ENCODE data around the gene NLE1. TPM values are rescaled to one million over a fixed set of nuclear protein-coding genes. Genes with fewer than 3 reads are reported as not detected.
"Not testable (repeated sequence)": the region's sequence is repeated elsewhere in the genome, so short reads cannot be mapped to it uniquely, and the experiment has no call there.

The NLE1 gene
- total RNA-seq, 1 donor = 13.8 TPM

DNA sequence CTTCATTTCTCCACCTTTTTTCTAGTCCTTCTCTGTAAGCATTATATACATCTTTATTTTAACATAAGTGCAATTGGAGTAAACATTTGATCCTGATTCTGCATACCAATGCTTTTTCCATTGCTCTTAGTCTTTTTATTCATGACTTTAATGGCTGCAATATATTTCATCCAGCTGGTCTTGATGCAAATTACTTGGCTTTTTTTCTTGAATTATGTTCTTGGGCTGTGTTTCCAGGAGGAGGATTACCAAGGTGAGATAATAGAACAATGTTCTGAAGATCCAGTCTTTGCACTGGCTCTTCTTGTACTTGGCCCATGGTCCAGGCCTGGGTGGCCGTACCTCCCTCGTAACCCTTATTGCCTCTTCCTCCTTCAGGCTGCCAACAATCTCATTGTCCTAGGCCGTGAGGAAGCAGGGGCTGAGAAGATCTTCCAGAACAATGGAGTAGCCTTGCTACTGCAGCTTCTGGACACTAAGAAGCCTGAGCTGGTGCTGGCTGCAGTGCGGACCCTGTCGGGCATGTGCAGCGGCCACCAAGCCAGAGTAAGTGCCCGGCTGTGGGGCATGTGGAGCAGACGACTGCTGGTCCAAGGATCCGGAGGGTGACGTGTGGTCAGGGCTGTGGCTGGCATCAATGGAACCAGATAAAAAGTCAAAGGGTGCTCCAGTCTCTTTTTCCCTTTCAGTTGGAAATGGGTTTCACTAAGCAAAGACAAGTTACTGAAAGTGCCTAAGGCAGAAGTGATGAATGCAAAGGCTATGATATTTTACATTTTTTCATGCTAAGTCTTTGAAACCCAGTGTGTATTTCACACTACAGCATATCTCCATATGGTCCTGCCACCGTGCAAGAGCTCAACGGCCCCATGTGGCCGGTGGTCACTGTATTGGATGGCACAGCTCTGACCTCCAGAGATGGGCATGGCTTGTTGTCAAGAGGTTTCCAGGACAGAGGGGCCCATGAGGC, 12.4 kb upstream of the NLE1 start:
- TF ChIP-seq CTCF (IDR thresholded peaks at IDR 0.05; ENCODE audit: insufficient read depth, low read depth, low read length) = no peak
- no peak overlapping the region for H3K4me3 ChIP-seq (ENCODE audit: low read depth, low read length)
- no peak for DNase-seq (ENCODE audit: low read depth)

- no peak for TF ChIP-seq CTCF (IDR thresholded peaks at IDR 0.05; ENCODE audit: insufficient read depth, low read depth, low read length)
- DNase-seq (ENCODE audit: low read depth) = no peak
- H3K4me3 ChIP-seq (ENCODE audit: low read depth, low read length) = no peak overlapping the region
Measured at GRCh38 chr17:35152421-35153140, 10.5 kb upstream of the NLE1 start.

GRCh38 chr17:35151080-35151479, 9.0 kb upstream of the NLE1 start:
- H3K4me3 ChIP-seq (ENCODE audit: low read depth, low read length); DNase-seq (ENCODE audit: low read depth): not testable (repeated sequence)

DNA sequence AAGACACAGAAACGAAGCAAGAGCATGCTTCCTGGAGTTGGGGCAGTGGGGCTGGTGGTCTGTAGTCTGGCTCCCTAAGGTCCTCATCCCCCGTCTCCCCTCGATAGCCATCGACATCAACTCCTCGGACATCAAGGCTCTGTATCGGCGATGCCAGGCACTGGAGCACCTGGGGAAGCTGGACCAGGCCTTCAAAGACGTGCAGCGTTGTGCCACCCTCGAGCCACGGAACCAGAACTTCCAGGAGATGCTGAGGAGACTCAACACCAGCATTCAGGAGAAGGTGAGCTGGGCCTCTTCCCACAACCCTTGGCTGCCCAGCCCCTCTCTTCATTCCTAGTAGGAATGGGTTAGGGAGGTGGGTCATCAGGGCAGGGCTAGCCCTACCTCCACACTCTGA, 7.8 kb upstream of the NLE1 start:
- no peak overlapping the region for H3K4me3 ChIP-seq (ENCODE audit: low read depth, low read length)
- TF ChIP-seq CTCF (IDR thresholded peaks at IDR 0.05; ENCODE audit: insufficient read depth, low read depth, low read length) = no peak

GRCh38 chr17:35148144-35148543, 6.0 kb upstream of the NLE1 start:
- no peak overlapping the region for H3K4me3 ChIP-seq (ENCODE audit: low read depth, low read length)
- DNase-seq (ENCODE audit: low read depth) = no peak
- no peak for TF ChIP-seq CTCF (IDR thresholded peaks at IDR 0.05; ENCODE audit: insufficient read depth, low read depth, low read length)

More for the DNA sequence above, 7.8 kb upstream of the NLE1 start:
- DNase-seq (ENCODE audit: low read depth) = no peak

DNA sequence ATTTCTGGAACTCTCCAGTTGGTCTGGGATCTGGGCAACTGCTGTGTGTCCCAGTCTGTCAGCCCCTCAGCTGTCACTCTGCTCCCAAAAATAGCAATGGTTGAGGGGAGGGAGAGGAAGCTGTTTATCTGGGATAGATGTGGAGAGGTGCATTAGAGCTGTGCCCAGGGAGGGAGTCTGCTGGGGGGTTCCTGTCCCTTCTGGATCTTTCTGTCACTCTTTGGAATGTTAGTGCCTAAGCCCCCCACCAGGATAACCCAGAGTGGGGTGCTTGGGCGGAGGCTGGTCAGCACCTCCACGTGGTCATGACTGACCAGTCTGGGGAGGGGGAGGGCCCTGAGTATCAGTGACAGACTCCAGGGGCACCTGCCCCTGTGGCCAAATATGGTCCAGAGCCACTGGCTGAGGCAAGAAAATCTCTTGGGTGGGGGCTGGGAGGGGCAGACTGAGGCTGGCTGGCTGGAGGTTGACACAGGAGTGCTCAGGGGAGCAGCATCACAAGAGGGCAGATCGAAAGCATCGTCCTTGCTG, 5.3 kb upstream of the NLE1 start, which contains the start of gene UNC45B:
Gene UNC45B (plus strand): TSS at position 443 of the 531 bp plus-strand sequence. CDS start 447 bp downstream, outside the sequence.
- TF ChIP-seq CTCF (IDR thresholded peaks at IDR 0.05; ENCODE audit: insufficient read depth, low read depth, low read length) = no peak
- H3K4me3 ChIP-seq (ENCODE audit: low read depth, low read length) = no peak within 1 kb of the TSS
- no peak for DNase-seq (ENCODE audit: low read depth)
